Kidney (tissue), 14 donors: ENCODE measurements around the gene ADCYAP1. TPM values are rescaled to one million over a fixed set of nuclear protein-coding genes. Genes with fewer than 3 reads are reported as not detected.

ENCODE experiments used
- DNase-seq, 5 donors: peaks; one replicate each; pipeline ENCODE4 v3.0.0-alpha.2; 2013 to 2020
- FAIRE-seq: peaks from 2 replicates; lab custom pipeline; 2012; peaks lifted over from hg19 to GRCh38; lab: Jason Lieb, UNC
- H3K27ac ChIP-seq, 2 donors: one replicate each; pipeline ENCODE4 v1.7.0; 2013; ENCODE audit warnings: low read depth in 2 of 2, low read length in 2 of 2, inconsistent platforms in 1 of 2
- H3K27me3 ChIP-seq: one replicate; pipeline ENCODE4 v1.7.1; 2013; ENCODE audit warnings: low read length, inconsistent platforms; ENCODE audit not compliant: control insufficient read depth, insufficient read depth
- H3K36me3 ChIP-seq, 3 donors: one replicate each; pipeline versions ENCODE4 v1.7.0 to v1.7.1; 2013; ENCODE audit warnings: low read length in 3 of 3, control low read depth in 1 of 3, inconsistent platforms in 1 of 3; ENCODE audit not compliant: insufficient read depth in 3 of 3, control insufficient read depth in 2 of 3
- H3K4me1 ChIP-seq, 3 donors: one replicate each; pipeline versions ENCODE4 v1.7.0 to v1.7.1; 2013; ENCODE audit warnings: low read length in 3 of 3, inconsistent platforms in 1 of 3, low read depth in 1 of 3; ENCODE audit not compliant: control insufficient read depth in 2 of 3, insufficient read depth in 2 of 3
- H3K4me3 ChIP-seq, 3 donors: one replicate each; pipeline versions ENCODE4 v1.7.0 to v1.8.1; 2013; ENCODE audit warnings: low read length in 3 of 3, control low read depth in 1 of 3, inconsistent platforms in 1 of 3
- H3K9ac ChIP-seq, 3 donors: one replicate each; pipeline versions ENCODE4 v1.7.0 to v1.7.1; 2013; ENCODE audit warnings: low read length in 3 of 3, control low read depth in 1 of 3, inconsistent platforms in 1 of 3
- H3K9me3 ChIP-seq, 3 donors: one replicate each; pipeline versions ENCODE4 v1.7.0 to v1.7.1; 2013; ENCODE audit warnings: low read length in 3 of 3, control low read depth in 1 of 3, inconsistent platforms in 1 of 3; ENCODE audit not compliant: control insufficient read depth in 2 of 3, insufficient read depth in 1 of 3
- CTCF ChIP-seq: IDR thresholded peaks from 3 replicates; pipeline ENCODE4 v1.5.1; 2012; ENCODE audit warnings: mild to moderate bottlenecking, moderate library complexity, borderline replicate concordance; ENCODE audit not compliant: insufficient read depth; ENCODE audit errors: extremely low read depth
- intact Hi-C: fragments of 100-400 bp; cut with DNase I; formaldehyde crosslinking; loops from one replicate; pipeline ENCODE4 v1.11.1; 2022
- polyA plus RNA-seq: library from polyadenylated mRNA; stranded (reverse); fragments of 350-450 nt; fragmentation: Illumina TruSeq; extraction: RNeasy Lipid Tissue Mini Kit (QIAGEN cat#74804); gene quantifications from one replicate; pipeline ENCODE4 v1.2.3, GENCODE V29; 2014; ENCODE audit warnings: low read depth, low replicate concordance; ENCODE audit not compliant: insufficient read depth
- total RNA-seq: library from RNA; stranded (reverse); fragmentation: NEBNext Ultra II Directional; extraction: Animal tissue kit (Norgen Biotek cat#: 25700); gene quantifications from one replicate; pipeline ENCODE4 v1.2.1, GENCODE V29; 2021
- donor health status: control.
- donor health status: control.
- donor health status: control.
- donor health status: control.
- donor health status: control.
- donor health status: DM: yes; HTN: yes; CAD: no.
- donor health status: Normal renal cell carcinoma (clear cell type).

Gene ADCYAP1
- total and polyA plus RNA-seq, 2 donors from 2014 or later, result 1.8 to 11.1 TPM

GRCh38 chr18:907885-908757 is 3.5 kb downstream of the ADCYAP1 start:
- Histone ChIP-seq H3K27me3 (peaks cover 64% of the 10 kb centered on the region), H3K4me3 (peak overlapping the region in 2 of 3 donors; percentile 53 to 65), H3K4me1 (peaks cover 0 to 12% (median 0%) of the 10 kb centered on the region in 3 donors), H3K36me3 (no peaks in the 10 kb centered on the region), H3K9me3 (no peaks in the 10 kb centered on the region), H3K27ac (no peak overlapping the region), H3K9ac (no peak overlapping the region)
- intact Hi-C loops, result no loop called here
- no peak for TF ChIP-seq CTCF
- DNase-seq (peak in 1 of 5 donors; percentile 39), FAIRE-seq (no peak)

GRCh38 chr18:908758-909724 is 4.4 kb downstream of the ADCYAP1 start:
- H3K36me3 ChIP-seq, result no peaks in the 10 kb centered on the region
- intact Hi-C loops, result no loop called here
- peak overlapping the region in 2 of 3 donors; percentile 53 to 65 for H3K4me3 ChIP-seq
- FAIRE-seq, result no peak
- no peaks in the 10 kb centered on the region for H3K9me3 ChIP-seq
- peak in 1 of 5 donors; percentile 35 for DNase-seq
- H3K27ac ChIP-seq, result no peak overlapping the region
- peaks cover 56% of the 10 kb centered on the region for H3K27me3 ChIP-seq
- no peak for TF ChIP-seq CTCF
- H3K9ac ChIP-seq, result no peak overlapping the region
- H3K4me1 ChIP-seq, result peaks cover 0 to 12% (median 0%) of the 10 kb centered on the region in 3 donors

- Histone ChIP-seq H3K27ac (no peak overlapping the region), H3K9ac (no peak overlapping the region), H3K4me3 (no peak overlapping the region), H3K27me3 (peaks cover 50% of the 10 kb centered on the region), H3K4me1 (peaks cover 0 to 12% (median 0%) of the 10 kb centered on the region in 3 donors), H3K36me3 (no peaks in the 10 kb centered on the region), H3K9me3 (no peaks in the 10 kb centered on the region)
- intact Hi-C loops, result no loop called here
- FAIRE-seq (no peak), DNase-seq (no peak)
- no peak for TF ChIP-seq CTCF
Observed at GRCh38 chr18:910247-910646, 5.6 kb downstream of the ADCYAP1 start.
